Glutamatergic neuron (in vitro differentiated cells): ENCODE data around the gene SATL1. TPM values are rescaled to one million over a fixed set of nuclear protein-coding genes. Genes with fewer than 3 reads are reported as not detected.

Experiments used
- DNase-seq: peaks from one replicate; pipeline ENCODE4 v3.0.0; 2022
- H3K27ac Mint-ChIP-seq: one replicate; pipeline ENCODE4 v1.8.0; 2020; ENCODE audit warnings: mild to moderate bottlenecking, mixed read lengths, inconsistent platforms; ENCODE audit not compliant: unreplicated experiment
- H3K27me3 Mint-ChIP-seq: one replicate; pipeline ENCODE4 v1.8.0; 2020; ENCODE audit warnings: mild to moderate bottlenecking, moderate library complexity, mixed read lengths, inconsistent platforms; ENCODE audit not compliant: unreplicated experiment
- H3K36me3 Mint-ChIP-seq: one replicate; pipeline ENCODE4 v1.8.0; 2020; ENCODE audit warnings: mild to moderate bottlenecking, mixed read lengths, inconsistent platforms; ENCODE audit not compliant: unreplicated experiment
- H3K4me1 Mint-ChIP-seq: one replicate; pipeline ENCODE4 v1.8.0; 2020; ENCODE audit warnings: mild to moderate bottlenecking, low read depth, mixed read lengths, inconsistent platforms; ENCODE audit not compliant: unreplicated experiment
- H3K4me3 Mint-ChIP-seq: one replicate; pipeline ENCODE4 v1.8.0; 2020; ENCODE audit warnings: mild to moderate bottlenecking, mixed read lengths, inconsistent platforms; ENCODE audit not compliant: unreplicated experiment
- H3K9me3 Mint-ChIP-seq: one replicate; pipeline ENCODE4 v1.8.0; 2020; ENCODE audit warnings: mild to moderate bottlenecking, moderate library complexity, mixed read lengths, inconsistent platforms; ENCODE audit not compliant: unreplicated experiment
- CTCF ChIP-seq: fragments of 200-600 bp; sonication (generic); IDR thresholded peaks from one replicate; pipeline ENCODE4 v1.5.0; 2021; ENCODE audit not compliant: partially characterized antibody, unreplicated experiment
- total RNA-seq: library from RNA; stranded (reverse); fragmentation: NEBNext Ultra II Directional; extraction: Animal tissue kit (Norgen Biotek cat#: 25700); gene quantifications from one replicate; pipeline ENCODE4 v1.2.1, GENCODE V29; 2021; ENCODE audit not compliant: unreplicated experiment

The SATL1 gene
- total RNA-seq, 1 donor from 2014 or later = not detected

- Mint-ChIP-seq H3K27me3 (no peaks in the 10 kb centered on the region), H3K36me3 (no peaks in the 10 kb centered on the region), H3K27ac (no peak overlapping the region), H3K4me1 (no peaks in the 10 kb centered on the region), H3K4me3 (no peak overlapping the region), H3K9me3 (no peaks in the 10 kb centered on the region)
- TF ChIP-seq CTCF = no peak
- DNase-seq = no peak
Measured at GRCh38 chrX:85136409-85136808, 107.2 kb downstream of the SATL1 start.

- H3K27ac Mint-ChIP-seq = no peak overlapping the region
- TF ChIP-seq CTCF = no peak
- no peaks in the 10 kb centered on the region for H3K9me3 Mint-ChIP-seq
- H3K36me3 Mint-ChIP-seq = no peaks in the 10 kb centered on the region
- DNase-seq = no peak
- no peaks in the 10 kb centered on the region for H3K27me3 Mint-ChIP-seq
- no peak overlapping the region for H3K4me3 Mint-ChIP-seq
- H3K4me1 Mint-ChIP-seq = no peaks in the 10 kb centered on the region
Measured at GRCh38 chrX:85115252-85115651, 128.3 kb downstream of the SATL1 start.

GRCh38 chrX:85114776-85115175 is 128.8 kb downstream of the SATL1 start:
- H3K4me3 Mint-ChIP-seq = no peak overlapping the region
- H3K36me3 Mint-ChIP-seq = no peaks in the 10 kb centered on the region
- no peaks in the 10 kb centered on the region for H3K4me1 Mint-ChIP-seq
- no peaks in the 10 kb centered on the region for H3K9me3 Mint-ChIP-seq
- TF ChIP-seq CTCF = peak; percentile 9
- no peak for DNase-seq
- H3K27ac Mint-ChIP-seq = no peak overlapping the region
- H3K27me3 Mint-ChIP-seq = no peaks in the 10 kb centered on the region

GRCh38 chrX:85114171-85114570 is 129.4 kb downstream of the SATL1 start:
- Mint-ChIP-seq H3K27ac (no peak overlapping the region), H3K36me3 (no peaks in the 10 kb centered on the region), H3K9me3 (no peaks in the 10 kb centered on the region), H3K4me3 (no peak overlapping the region), H3K4me1 (no peaks in the 10 kb centered on the region), H3K27me3 (no peaks in the 10 kb centered on the region)
- no peak for DNase-seq
- no peak for TF ChIP-seq CTCF

GRCh38 chrX:85113746-85114145 is 129.8 kb downstream of the SATL1 start:
- Mint-ChIP-seq H3K27me3 (no peaks in the 10 kb centered on the region), H3K9me3 (no peaks in the 10 kb centered on the region), H3K27ac (no peak overlapping the region), H3K4me3 (no peak overlapping the region), H3K36me3 (no peaks in the 10 kb centered on the region), H3K4me1 (no peaks in the 10 kb centered on the region)
- DNase-seq = no peak
- no peak for TF ChIP-seq CTCF
